ENCODE results near the gene SPX.

- TF ChIP-seq EZH2 (IDR thresholded peaks at IDR 0.05; ENCODE audit: borderline replicate concordance, low read depth, low read length, severe bottlenecking) (no peak), CTCF (IDR thresholded peaks at IDR 0.05; ENCODE audit: borderline replicate concordance, extremely low read depth, low read length, poor library complexity, severe bottlenecking) (no peak)
Measured at GRCh38 chr12:21542403-21542802, 16.3 kb downstream of the SPX start.
